ENCODE measurements around the gene IPPK. TPM values are rescaled to one million over a fixed set of nuclear protein-coding genes. Genes with fewer than 3 reads are reported as not detected.

Gene IPPK
- total and polyA plus RNA-seq, 2 donors (not counting 1 experiment from before 2014, with no cell fraction given) = 6.8 to 8.7 TPM

DNA sequence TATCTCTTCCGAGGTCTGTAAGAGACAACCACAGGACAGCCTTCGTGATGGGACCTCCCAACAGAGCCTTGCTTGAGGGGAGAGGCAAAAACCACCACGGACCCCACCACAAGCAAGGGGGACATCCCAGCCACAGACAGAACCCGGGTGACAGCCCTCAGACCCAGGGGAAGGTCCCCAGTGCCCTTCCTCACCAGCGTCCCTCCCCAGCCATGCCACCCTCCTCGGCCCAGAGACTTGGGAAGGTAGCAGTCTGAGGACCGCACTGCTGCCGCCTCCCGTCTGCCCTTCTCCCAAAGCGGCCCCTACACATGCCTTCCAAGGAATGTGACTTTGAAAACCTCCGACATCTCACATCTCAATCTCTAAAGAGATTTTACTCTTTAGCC lies 13.4 kb downstream of the IPPK start:
- Histone ChIP-seq H2AFZ (ENCODE audit: insufficient read depth, low read depth, low read length, poor library complexity, severe bottlenecking) (no peak overlapping the region), H3K27me3 (replicated peaks in 1 of 4; ENCODE audit: control extremely low read depth in 1 of 4, control insufficient read depth in 3 of 4, insufficient read depth in 4 of 4, low read length in 3 of 4) (no peaks in the 10 kb centered on the region), H3K4me2 (replicated peaks; ENCODE audit: low read depth, low read length, poor library complexity, severe bottlenecking) (no peak overlapping the region), H3K36me3 (replicated peaks in 1 of 2; ENCODE audit: control extremely low read depth in 1 of 2, control insufficient read depth in 1 of 2, extremely low read depth in 1 of 2, insufficient read depth in 2 of 2, low read length in 1 of 2) (peaks cover 0 to 36% of the 10 kb centered on the region in 2 experiments), H3K27ac (ENCODE audit: low read length in 2 of 2) (no peak overlapping the region), H3K79me2 (ENCODE audit: control insufficient read depth, insufficient read depth, low read length) (peaks cover 55% of the 10 kb centered on the region), H3K9ac (ENCODE audit: low read length) (no peak overlapping the region), H3K4me1 (ENCODE audit: control insufficient read depth in 2 of 2, insufficient read depth in 2 of 2, low read length in 2 of 2) (peaks cover 0 to 12% of the 10 kb centered on the region in 2 donors), H3K9me3 (ENCODE audit: control extremely low read depth in 1 of 3, control insufficient read depth in 2 of 3, insufficient read depth in 1 of 3, low read length in 2 of 3) (peaks cover 0 to 3% (median 0%) of the 10 kb centered on the region in 3 donors), H3K4me3 (ENCODE audit: control extremely low read depth in 1 of 5, extremely low read depth in 1 of 5, insufficient read depth in 1 of 5, low read depth in 2 of 5, low read length in 4 of 5) (no peak overlapping the region), H4K20me1 (ENCODE audit: control insufficient read depth, insufficient read depth, low read length, poor library complexity, severe bottlenecking) (peaks cover 16% of the 10 kb centered on the region)
- Mint-ChIP-seq H3K4me1 (peaks cover 14% of the 10 kb centered on the region), H3K9me3 (ENCODE audit: insufficient read depth) (no peaks in the 10 kb centered on the region), H3K27me3 (no peaks in the 10 kb centered on the region), H3K27ac (no peak overlapping the region), H3K4me3 (no peak overlapping the region)
- intact Hi-C loops (cut with micrococcal nuclease) = no loop called here
- ChIA-PET CTCF (no interaction called here), POLR2A (no interaction called here)
- DNase-seq = no peak
- WGBS (ENCODE audit: insufficient coverage) = 95% methylated on average over 6 of the region's 11 CpGs
- ATAC-seq (ENCODE audit: low read depth) = no peak
- TF ChIP-seq EZH2 (IDR thresholded peaks at IDR 0.05; ENCODE audit: borderline replicate concordance, insufficient read depth, low read depth, low read length, poor library complexity, severe bottlenecking) = no peak
- TF ChIP-seq CTCF (IDR thresholded peaks at IDR 0.05) = no peak

DNA sequence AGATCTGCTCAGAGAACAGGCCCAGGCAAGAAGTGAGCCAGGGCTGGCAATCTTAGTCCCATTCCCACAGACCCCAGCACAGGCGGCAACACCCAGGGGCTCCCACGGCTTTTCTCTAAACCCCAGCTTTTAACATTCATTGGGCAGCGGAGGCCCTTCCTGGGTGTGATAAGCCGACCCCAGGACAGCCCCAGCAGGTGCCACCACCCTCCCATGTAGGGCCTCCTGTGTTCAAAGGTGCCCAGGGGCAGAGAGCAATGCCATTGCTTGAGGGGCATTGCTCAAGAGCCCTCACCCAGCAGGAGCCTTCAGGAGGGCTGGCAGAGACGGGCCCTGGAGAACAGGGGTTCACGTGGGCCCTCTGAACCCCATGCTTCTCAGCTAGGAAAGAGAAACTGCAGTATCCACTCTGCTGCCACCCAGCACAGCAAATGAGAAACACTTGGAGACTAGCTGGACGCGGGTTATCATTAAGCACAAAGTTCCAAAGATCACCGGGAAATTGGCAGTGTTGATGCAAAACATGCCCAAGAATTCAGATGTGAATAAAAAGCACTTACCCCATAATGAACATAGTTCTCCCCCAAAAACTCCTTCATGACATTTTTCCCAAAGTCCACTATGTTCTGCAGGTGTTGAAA lies 13.9 kb downstream of the IPPK start:
- no peak overlapping the region for H3K27ac ChIP-seq (ENCODE audit: low read length in 2 of 2)
- TF ChIP-seq CTCF (IDR thresholded peaks at IDR 0.05) (no peak), EZH2 (IDR thresholded peaks at IDR 0.05; ENCODE audit: borderline replicate concordance, insufficient read depth, low read depth, low read length, poor library complexity, severe bottlenecking) (no peak)
- H3K4me2 ChIP-seq (replicated peaks; ENCODE audit: low read depth, low read length, poor library complexity, severe bottlenecking) = no peak overlapping the region
- H3K4me3 ChIP-seq (ENCODE audit: control extremely low read depth in 1 of 5, extremely low read depth in 1 of 5, insufficient read depth in 1 of 5, low read depth in 2 of 5, low read length in 4 of 5) = no peak overlapping the region
- CTCF ChIA-PET = no interaction called here
- intact Hi-C loops (cut with micrococcal nuclease) = no loop called here
- Mint-ChIP-seq H3K9me3 (ENCODE audit: insufficient read depth) (no peaks in the 10 kb centered on the region), H3K4me3 (no peak overlapping the region), H3K27me3 (no peaks in the 10 kb centered on the region), H3K27ac (no peak overlapping the region), H3K4me1 (peaks cover 12% of the 10 kb centered on the region)
- peaks cover 11% of the 10 kb centered on the region for H4K20me1 ChIP-seq (ENCODE audit: control insufficient read depth, insufficient read depth, low read length, poor library complexity, severe bottlenecking)
- 95% methylated on average over 9 of the region's 9 CpGs for WGBS (ENCODE audit: insufficient coverage)
- peaks cover 0 to 40% of the 10 kb centered on the region in 2 experiments for H3K36me3 ChIP-seq (replicated peaks in 1 of 2; ENCODE audit: control extremely low read depth in 1 of 2, control insufficient read depth in 1 of 2, extremely low read depth in 1 of 2, insufficient read depth in 2 of 2, low read length in 1 of 2)
- H2AFZ ChIP-seq (ENCODE audit: insufficient read depth, low read depth, low read length, poor library complexity, severe bottlenecking) = no peak overlapping the region
- H3K9me3 ChIP-seq (ENCODE audit: control extremely low read depth in 1 of 3, control insufficient read depth in 2 of 3, insufficient read depth in 1 of 3, low read length in 2 of 3) = peaks cover 0 to 3% (median 0%) of the 10 kb centered on the region in 3 donors
- peaks cover 50% of the 10 kb centered on the region for H3K79me2 ChIP-seq (ENCODE audit: control insufficient read depth, insufficient read depth, low read length)
- H3K4me1 ChIP-seq (ENCODE audit: control insufficient read depth in 2 of 2, insufficient read depth in 2 of 2, low read length in 2 of 2) = peaks cover 0 to 12% of the 10 kb centered on the region in 2 donors
- ATAC-seq (ENCODE audit: low read depth) (no peak), DNase-seq (no peak)
- no peak overlapping the region for H3K9ac ChIP-seq (ENCODE audit: low read length)
- POLR2A ChIA-PET = no interaction called here
- H3K27me3 ChIP-seq (replicated peaks in 1 of 4; ENCODE audit: control extremely low read depth in 1 of 4, control insufficient read depth in 3 of 4, insufficient read depth in 4 of 4, low read length in 3 of 4) = no peaks in the 10 kb centered on the region
